Activated naive CD4-positive, alpha-beta T cell treated with anti-CD3 and anti-CD28 coated beads, Interleukin-2, amount 50 U/mL, for 24 hours (primary cell): ENCODE measurements around the gene ABCB8.

Source experiments
- H3K27ac Mint-ChIP-seq: one replicate; pipeline ENCODE4 v1.8.0; 2021; ENCODE audit warnings: mild to moderate bottlenecking, mixed read lengths
- H3K27me3 Mint-ChIP-seq: one replicate; pipeline ENCODE4 v1.8.0; 2021; ENCODE audit warnings: mixed read lengths
- H3K36me3 Mint-ChIP-seq: one replicate; pipeline ENCODE4 v1.8.0; 2021; ENCODE audit warnings: mixed read lengths
- H3K4me1 Mint-ChIP-seq: one replicate; pipeline ENCODE4 v1.8.0; 2021; ENCODE audit warnings: mixed read lengths
- H3K4me3 Mint-ChIP-seq: one replicate; pipeline ENCODE4 v1.8.0; 2021; ENCODE audit warnings: mild to moderate bottlenecking, mixed read lengths
- H3K9me3 Mint-ChIP-seq: one replicate; pipeline ENCODE4 v1.8.0; 2021; ENCODE audit warnings: mixed read lengths

Gene ABCB8

DNA sequence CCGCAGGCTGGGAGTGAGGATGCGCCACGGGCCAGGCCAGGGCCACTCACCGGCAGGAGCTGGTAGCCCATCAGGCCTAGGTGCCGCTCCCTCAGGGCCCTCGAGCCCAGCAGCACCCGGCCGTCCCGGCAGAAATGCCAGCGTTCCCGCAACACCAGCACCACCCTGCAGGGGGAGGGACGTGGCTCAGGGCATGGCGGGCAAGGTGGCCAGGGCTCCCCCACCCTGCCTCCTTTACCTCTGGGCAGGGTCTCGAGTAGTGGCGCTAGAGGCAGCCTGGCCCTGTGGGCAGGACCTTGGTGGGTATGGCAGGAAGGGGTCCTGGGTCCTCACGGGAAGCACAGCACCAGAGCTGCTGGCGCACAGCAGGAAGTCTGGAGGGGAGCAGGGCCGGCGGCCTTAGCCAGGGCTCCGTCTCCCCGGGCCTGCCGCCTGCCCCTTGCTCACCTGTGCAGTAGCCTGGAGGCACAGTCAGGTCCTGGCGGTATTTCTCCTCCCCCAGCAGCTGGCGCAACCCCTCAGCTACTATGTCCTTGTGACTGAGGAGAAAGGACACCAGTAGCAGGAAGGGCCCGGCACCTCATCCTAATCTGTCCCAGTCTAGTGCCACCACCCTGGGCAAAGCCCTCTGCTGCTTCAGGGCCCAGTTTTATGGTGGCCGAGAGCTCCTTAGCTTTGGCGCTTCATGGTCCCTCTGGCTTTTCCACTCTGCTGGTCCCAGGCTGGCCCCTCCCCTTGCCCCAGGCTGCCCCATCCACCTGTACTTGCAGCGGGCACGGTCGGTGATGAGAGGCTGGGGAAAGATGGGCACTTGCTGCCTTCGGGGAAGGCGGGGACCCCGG lies 48.8 kb downstream of the ABCB8 start:
- H3K36me3 Mint-ChIP-seq = peaks cover 3% of the 10 kb centered on the region
- H3K4me3 Mint-ChIP-seq = no peak overlapping the region
- no peaks in the 10 kb centered on the region for H3K27me3 Mint-ChIP-seq
- H3K4me1 Mint-ChIP-seq = peaks cover 20% of the 10 kb centered on the region
- H3K27ac Mint-ChIP-seq = no peak overlapping the region
- H3K9me3 Mint-ChIP-seq = no peaks in the 10 kb centered on the region

DNA sequence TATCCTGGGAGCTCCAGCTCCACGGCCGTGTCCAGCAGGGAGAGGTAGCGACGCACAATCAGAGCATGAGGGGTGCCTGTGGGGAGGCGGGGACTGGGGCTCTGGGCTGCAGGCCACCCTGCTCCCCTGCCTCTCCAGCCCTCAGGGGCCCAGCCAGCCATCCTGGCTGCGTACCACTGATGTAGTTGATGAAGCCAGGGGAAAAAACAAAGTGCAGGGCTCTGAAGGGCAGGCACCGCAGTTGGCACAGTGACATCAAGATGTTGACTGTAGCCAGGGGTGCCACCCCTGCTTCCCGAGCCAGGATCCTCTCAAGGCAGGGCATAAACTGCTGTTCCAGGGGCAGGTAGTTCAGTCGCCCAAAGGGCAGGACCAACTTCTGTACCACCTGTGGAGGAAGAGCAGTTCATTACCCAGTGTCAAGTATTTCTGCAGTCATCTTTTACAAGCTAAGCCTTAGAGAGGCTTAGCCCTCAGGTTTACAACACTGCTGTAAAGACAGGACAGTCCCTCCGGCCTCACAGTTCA lies 49.5 kb downstream of the ABCB8 start:
- Mint-ChIP-seq H3K36me3 (peaks cover 4% of the 10 kb centered on the region), H3K4me1 (peaks cover 24% of the 10 kb centered on the region), H3K27ac (peak overlapping the region; percentile 66), H3K4me3 (peak overlapping the region; percentile 73), H3K27me3 (no peaks in the 10 kb centered on the region), H3K9me3 (no peaks in the 10 kb centered on the region)

DNA sequence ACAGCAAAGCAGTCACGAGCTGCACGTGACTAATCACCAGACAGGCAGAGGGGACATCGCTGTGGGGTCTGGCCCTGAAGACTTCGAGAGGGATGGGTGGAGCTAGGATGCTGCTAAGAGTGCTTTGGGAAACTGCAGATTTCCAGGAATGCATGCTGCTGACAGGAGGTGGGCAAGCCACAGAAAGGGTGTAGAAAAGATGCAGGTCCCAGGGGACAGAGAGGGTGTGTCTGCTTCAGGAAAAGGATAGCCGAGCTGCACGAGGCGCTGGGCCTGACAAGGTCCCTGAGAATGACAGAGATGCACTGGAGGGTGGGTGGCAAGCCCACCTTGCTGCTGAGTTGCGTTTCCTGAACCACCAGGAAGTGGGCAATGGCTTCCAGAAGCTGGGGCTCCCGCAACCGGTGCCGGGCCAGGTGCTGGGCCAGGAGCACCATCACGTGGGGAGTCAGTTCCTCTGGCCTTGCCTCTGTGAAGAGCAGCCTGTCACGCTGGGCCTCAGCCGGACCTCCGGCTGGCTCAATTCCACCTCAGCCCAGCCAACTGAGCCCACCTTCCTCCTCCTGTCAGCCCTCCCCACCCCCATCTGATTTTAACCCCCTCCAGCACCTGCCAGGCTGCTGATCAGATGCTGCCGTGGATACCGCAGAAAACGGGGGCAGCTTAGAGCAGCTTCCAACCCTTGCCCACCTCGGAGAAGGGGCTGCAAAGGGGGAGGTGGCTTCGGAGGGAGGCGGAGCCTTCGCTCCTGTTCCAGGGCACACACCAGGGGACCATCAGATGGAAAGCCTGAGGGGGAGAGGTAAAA lies 50.2 kb downstream of the ABCB8 start:
- Mint-ChIP-seq H3K4me3 (peak overlapping the region; percentile 98), H3K27ac (peak overlapping the region; percentile 87), H3K27me3 (no peaks in the 10 kb centered on the region), H3K36me3 (peaks cover 5% of the 10 kb centered on the region), H3K4me1 (peaks cover 26% of the 10 kb centered on the region), H3K9me3 (no peaks in the 10 kb centered on the region)

DNA sequence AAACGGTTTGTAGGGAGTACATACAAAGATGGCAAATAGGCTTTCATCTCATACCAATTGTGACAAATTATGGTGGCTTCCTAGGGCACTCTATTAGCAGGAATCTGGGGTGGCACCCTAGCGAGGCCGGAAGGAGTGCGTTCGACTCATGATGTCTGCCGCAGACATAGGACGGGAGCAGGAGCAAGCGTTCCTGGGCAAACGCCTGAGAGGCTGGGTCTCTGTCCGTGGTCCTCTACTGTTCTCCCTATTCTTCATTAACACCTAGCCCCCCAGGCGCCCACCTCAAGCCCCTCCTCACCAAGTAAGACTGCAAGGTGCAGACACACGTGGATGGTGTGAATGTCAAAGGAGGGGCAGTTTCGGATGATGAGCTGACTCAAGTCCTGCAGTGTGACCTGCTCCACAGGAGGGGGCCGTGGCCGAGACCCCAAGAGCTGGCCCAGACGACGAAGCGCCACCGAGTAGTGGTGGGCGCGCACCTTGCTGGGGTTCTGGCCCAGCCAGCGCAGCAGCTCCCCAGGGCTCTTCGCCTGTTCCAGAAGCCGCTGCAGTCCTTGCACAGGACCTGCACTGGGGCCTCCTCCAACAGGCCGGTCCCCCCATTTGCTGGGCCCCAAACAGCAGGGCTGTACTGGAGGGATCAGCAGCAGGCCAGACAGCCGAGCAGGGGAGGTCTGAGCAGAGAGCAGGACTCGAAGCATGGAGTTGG lies 51.1 kb downstream of the ABCB8 start:
- H3K36me3 Mint-ChIP-seq = peaks cover 5% of the 10 kb centered on the region
- peak overlapping the region; percentile 87 for H3K27ac Mint-ChIP-seq
- peak overlapping the region; percentile 98 for H3K4me3 Mint-ChIP-seq
- H3K9me3 Mint-ChIP-seq = no peaks in the 10 kb centered on the region
- H3K4me1 Mint-ChIP-seq = peaks cover 26% of the 10 kb centered on the region
- no peaks in the 10 kb centered on the region for H3K27me3 Mint-ChIP-seq

DNA sequence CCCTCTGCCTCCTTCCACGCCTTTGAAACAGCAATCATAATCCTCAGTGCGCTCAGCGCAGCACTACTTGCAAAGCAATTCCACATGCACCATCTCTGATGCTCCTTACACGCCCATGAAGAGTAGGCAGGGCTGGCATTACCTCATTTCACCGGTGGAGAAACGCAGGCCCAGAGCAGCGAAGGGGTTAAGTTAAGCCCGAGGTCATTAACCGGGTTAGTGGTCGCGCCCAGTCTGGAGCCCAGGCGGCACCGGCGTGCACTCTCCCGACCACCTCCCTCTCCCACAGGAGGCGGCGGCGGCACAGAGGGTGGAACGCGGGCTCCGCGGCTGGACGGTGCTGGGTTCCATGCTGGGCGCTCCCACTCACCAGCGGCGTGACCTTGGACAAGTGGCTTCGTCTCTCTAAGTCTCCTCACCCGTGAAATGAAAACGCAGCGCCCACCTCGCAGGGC lies 51.8 kb downstream of the ABCB8 start:
- Mint-ChIP-seq H3K36me3 (peaks cover 3% of the 10 kb centered on the region), H3K4me1 (peaks cover 32% of the 10 kb centered on the region), H3K4me3 (peak overlapping the region; percentile 98), H3K9me3 (no peaks in the 10 kb centered on the region), H3K27me3 (no peaks in the 10 kb centered on the region), H3K27ac (peak overlapping the region; percentile 94)

DNA sequence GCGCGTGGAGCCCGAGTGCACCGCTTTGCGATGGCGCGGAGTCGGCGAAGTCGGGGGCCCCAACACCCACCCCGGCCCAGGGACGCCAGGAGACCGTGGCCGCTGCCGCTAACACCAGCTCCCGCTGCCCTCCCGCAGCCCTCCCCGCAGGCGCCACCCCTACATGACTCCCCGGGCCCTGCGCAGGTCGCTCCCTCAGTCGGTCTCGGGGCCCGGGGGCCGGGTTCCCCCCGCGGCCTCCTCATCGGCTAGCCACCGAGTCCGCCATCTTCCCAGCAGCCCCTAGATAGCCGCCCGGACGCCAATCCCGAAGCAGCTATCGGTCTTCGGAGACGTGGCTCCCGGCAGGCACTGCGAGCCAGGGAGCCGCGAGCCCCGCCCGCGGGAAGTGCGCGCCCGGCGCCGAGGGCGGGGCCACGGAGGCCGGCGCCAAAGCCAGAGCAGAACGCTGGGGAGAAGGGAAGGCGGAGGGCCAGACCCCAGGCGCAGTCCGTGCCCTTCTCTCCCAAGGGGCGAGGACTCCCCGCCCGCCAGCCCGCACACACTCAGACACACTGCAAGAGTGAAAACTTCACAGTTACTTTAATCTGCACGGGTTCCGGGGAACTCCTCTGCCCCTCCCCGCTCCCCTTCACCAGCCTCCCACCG lies 52.4 kb downstream of the ABCB8 start, which contains the start of gene FASTK:
Gene FASTK, minus strand, starts transcription at position 288 of the 648 bp plus-strand sequence. Its CDS starts 43 bp downstream, at position 245.
- Mint-ChIP-seq H3K27me3 (no peaks in the 10 kb centered on the region), H3K4me1 (peaks cover 37% of the 10 kb centered on the region), H3K36me3 (peaks cover 2% of the 10 kb centered on the region), H3K27ac (peak within 1 kb of the TSS; percentile 94), H3K4me3 (peak within 1 kb of the TSS; percentile 98), H3K9me3 (no peaks in the 10 kb centered on the region)

DNA sequence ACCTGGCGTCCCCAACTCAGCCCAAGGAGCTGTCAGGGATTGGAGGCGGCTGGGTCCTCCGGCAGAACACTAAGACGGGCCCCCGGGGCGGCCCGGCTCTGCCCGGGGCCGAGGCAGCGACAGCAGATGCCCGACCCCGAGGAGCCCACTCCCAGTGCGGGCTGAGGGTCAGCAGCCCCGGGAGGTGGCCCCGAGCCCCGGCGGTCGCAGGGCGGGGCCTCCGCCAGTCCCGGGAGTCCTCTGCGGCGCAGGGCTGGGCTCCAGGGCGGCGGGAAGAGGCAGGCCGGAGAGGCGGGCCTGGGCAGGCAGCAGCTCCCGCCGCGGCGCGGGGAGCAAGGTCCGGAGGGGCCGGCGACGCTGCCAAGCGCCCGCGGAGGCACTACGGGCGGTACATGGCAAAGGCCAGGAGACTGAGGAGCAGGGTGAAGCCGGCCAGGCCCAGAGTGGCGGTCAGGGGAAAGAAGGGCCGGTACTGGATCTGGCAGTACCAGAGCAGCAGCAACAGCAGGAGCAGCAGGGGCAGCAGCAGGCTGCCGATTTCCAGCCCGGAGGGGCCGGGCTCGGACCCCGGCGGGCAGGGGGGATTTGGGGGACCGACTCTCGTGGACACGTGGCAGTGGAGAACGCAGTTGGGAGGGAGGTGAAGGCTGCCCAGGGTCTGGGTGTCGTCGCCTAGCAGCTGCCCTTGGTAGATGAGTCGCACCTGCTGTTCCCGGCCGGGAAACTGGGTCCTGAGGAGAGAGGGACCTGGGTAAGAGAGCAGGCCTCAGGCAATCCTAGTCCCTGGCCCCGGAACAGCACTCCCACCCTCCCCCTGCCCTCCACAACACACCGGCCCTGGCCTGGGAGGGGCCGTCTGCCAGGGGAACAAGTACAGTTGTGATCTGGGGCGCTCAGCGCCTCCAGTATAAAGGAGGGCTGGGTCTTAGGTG lies 53.2 kb downstream of the ABCB8 start:
- peak overlapping the region; percentile 41 for H3K27ac Mint-ChIP-seq
- H3K9me3 Mint-ChIP-seq = no peaks in the 10 kb centered on the region
- peak overlapping the region; percentile 98 for H3K4me3 Mint-ChIP-seq
- peaks cover 2% of the 10 kb centered on the region for H3K36me3 Mint-ChIP-seq
- no peaks in the 10 kb centered on the region for H3K27me3 Mint-ChIP-seq
- peaks cover 40% of the 10 kb centered on the region for H3K4me1 Mint-ChIP-seq

DNA sequence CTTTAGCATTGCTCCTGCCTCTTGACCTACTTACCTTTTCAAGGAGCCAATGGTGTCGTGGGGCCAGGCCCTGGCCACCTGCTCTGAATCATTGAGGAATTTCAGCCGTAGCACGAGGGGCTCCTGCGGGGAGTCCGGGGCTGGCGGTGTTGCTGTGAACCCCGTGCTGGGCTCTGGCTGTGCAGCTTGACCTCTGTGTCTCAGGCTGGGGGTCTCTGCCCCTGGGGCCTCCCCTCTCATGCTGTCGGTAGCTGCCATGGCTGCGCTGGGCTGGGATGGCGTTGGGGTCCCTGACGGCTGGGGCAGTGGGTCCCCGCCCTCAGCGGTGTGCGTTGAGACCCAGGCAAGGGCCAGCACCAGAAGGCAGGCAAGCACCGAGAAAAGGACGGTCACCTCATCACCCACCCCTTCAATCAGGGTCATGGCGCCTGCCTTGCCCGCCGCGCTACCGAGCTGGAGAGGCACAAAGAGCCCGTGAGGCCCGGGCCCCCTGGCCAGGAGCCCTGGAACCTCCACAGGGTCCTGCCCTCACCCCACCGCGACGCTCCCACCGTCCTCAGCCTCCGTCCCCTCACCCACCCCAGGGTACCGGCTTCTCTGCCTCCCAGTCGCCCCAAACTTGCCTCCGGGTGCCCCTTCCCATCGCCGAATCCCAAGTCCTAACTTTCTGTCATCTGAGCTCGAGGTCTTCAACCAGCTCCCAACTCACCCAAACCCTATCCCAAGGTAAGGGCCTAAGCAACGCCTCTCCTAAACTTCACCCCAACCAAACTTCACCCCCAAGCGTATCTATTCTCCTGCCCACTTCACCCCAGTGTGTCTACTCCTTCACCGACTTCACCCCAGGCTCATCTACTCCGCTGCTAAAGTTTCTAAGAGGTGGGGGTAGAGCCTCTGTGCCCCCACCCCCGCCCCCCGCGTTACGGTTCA lies 54.2 kb downstream of the ABCB8 start:
- Mint-ChIP-seq H3K27me3 (no peaks in the 10 kb centered on the region), H3K4me1 (peaks cover 40% of the 10 kb centered on the region), H3K27ac (peak overlapping the region; percentile 96), H3K36me3 (peaks cover 2% of the 10 kb centered on the region), H3K4me3 (peak overlapping the region; percentile 96), H3K9me3 (no peaks in the 10 kb centered on the region)

DNA sequence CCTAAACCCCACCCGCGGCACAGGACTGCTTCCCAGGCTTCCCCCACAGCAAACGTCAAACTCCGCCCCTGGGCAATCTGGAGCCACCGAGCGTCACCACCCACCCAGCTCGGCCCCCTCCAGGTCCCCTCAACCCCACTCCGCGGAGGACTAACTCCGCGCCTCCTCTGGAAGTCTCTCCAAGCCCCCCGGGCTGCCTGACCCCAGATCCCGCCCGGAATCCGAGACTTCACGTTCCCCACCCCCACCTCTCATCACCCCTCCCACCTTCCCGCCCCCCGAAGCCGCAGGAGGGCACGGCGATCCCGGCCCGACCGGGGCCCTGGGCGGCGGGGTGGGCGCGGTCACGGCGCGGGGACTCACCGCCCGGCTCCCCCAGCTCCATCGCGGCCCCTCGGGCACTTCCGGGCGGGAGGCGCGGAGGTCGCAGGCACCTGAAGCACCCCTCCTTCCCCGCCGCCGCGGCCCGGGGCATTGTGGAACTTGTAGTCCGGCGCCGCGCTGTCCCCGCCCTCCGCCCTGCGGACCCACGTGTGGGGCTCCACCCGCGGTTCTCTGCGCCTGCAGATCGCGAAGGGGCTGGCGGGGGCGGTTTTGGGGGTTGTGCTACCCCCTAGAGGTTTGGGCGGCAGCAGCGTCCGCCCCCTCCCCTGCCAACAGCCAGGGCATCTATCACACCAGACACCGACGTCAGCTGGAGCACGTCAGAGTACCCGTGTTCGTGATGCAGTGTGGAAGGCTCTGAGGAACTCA lies 55.0 kb downstream of the ABCB8 start, which contains the start of gene TMUB1:
Gene TMUB1, minus strand, starts transcription at position 423 of the 753 bp plus-strand sequence. CDS start 930 bp downstream, outside the sequence.
- Mint-ChIP-seq H3K27ac (peak within 1 kb of the TSS; percentile 96), H3K9me3 (no peaks in the 10 kb centered on the region), H3K36me3 (peaks cover 2% of the 10 kb centered on the region), H3K4me1 (peaks cover 39% of the 10 kb centered on the region), H3K27me3 (no peaks in the 10 kb centered on the region), H3K4me3 (peak within 1 kb of the TSS; percentile 96)

DNA sequence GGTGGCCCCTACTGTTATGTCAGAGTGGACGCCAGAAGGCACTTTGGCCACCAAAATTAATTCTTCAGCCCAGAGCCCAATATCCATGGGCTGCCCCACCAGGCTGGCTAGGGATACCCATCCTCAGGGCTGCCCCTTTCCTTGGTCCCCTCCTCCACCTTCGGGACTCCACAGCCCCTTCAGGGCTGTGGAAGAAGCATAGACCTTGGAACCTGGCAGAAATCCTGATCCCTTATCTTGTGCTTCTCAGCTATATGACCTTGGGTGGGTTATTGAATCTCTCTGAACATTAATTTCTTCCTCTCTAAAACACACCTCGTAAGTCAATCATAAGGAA lies 55.5 kb downstream of the ABCB8 start:
- Mint-ChIP-seq H3K36me3 (peaks cover 2% of the 10 kb centered on the region), H3K4me1 (peaks cover 40% of the 10 kb centered on the region), H3K4me3 (peak overlapping the region; percentile 76), H3K27me3 (no peaks in the 10 kb centered on the region), H3K27ac (no peak overlapping the region), H3K9me3 (no peaks in the 10 kb centered on the region)

DNA sequence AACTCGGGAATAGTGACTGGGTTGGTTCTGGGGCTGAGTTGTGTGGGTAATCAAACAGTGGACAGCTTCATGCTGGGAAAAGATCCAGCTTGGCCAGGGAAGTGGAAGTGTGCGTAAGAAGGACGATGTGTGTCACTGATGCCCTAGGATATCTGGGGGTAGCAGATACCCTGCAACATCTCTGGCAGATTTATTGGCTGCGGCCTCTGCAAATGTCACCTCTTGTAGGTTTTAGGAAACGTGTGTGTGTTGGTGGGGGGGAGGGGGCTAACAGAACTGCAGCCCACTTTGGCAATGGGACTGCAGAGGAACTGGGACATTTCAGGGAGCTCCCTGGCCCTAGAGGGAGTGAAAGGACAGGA lies 57.1 kb downstream of the ABCB8 start:
- Mint-ChIP-seq H3K36me3 (peaks cover 2% of the 10 kb centered on the region), H3K27ac (peak overlapping the region; percentile 83), H3K4me1 (peaks cover 39% of the 10 kb centered on the region), H3K4me3 (peak overlapping the region; percentile 60), H3K27me3 (no peaks in the 10 kb centered on the region), H3K9me3 (no peaks in the 10 kb centered on the region)

DNA sequence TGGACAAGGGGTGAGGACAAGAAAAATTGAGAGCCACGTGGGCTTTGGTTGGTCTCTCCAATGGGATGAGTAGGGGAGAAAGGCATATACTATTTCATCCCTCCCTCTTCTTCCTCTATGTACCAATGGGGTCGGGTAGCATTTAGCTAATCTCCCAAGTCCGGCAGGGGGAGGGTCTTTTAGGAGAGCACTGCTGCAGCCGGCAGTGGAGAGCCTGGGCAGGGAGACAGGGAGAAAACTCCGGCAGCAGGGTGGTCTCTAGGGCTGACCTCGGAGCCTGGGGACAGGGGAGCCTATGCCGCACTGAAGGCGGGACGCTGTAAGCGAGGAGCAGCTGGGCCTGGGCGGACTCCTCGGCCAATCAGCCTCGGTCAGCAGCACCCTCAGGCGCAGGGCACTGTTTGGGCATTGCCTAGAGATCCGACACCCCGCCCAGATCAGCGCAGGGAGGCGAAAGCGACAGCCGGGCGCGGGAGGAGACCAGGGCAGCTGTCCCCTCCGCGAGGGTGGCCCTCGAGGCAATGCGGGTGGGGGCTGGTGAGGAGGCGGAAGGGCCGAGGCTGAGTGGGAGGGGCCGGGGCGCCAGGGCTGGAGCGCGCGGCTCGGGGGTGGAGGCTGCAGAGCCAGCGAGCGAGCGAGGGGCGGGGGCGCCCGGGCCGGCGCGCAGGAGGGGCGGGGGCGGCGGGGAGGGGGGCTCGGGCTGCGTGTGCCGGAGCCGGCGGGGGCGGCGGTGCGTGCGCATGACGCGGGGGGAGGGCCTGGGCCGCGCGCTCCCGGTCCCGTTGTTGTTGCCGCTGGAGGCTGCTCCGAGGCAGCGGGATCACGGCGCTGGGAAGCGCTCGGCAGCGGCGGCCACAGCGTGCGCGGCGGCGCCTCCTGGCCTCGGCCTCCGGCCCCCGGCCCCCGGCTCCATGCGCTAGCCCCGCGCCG lies 57.7 kb downstream of the ABCB8 start, which contains the start of gene AGAP3:
Gene AGAP3, plus strand, starts transcription at position 785 of the 930 bp plus-strand sequence. CDS start 267 bp downstream, outside the sequence.
- Mint-ChIP-seq H3K4me1 (peaks cover 39% of the 10 kb centered on the region), H3K36me3 (peaks cover 2% of the 10 kb centered on the region), H3K9me3 (no peaks in the 10 kb centered on the region), H3K4me3 (peak within 1 kb of the TSS; percentile 87), H3K27ac (peak within 1 kb of the TSS; percentile 83), H3K27me3 (no peaks in the 10 kb centered on the region)
